Suprapubic skin (tissue), 4 donors: ENCODE results near the gene MAIP1. TPM values are rescaled to one million over a fixed set of nuclear protein-coding genes. Genes with fewer than 3 reads are reported as not detected.
A peak's percentile ranks its signal among the peaks of the same experiment; 100 is the strongest.

Experiments
- DNase-seq, 2 donors: peaks; one replicate each; pipeline ENCODE4 v3.0.0-alpha.2; 2019; ENCODE audit warnings: low spot score in 2 of 2
- H3K27ac ChIP-seq: fragments of 200-600 bp; sonication (generic); one replicate; pipeline ENCODE4 v1.5.1; 2019
- H3K27me3 ChIP-seq: fragments of 200-600 bp; sonication (generic); one replicate; pipeline ENCODE4 v1.5.1; 2019
- H3K36me3 ChIP-seq: fragments of 200-600 bp; sonication (generic); one replicate; pipeline ENCODE4 v1.5.1; 2019
- H3K4me1 ChIP-seq: fragments of 200-600 bp; sonication (generic); one replicate; pipeline ENCODE4 v1.5.1; 2019
- H3K4me3 ChIP-seq: fragments of 200-600 bp; sonication (generic); one replicate; pipeline ENCODE4 v1.5.1; 2019; ENCODE audit warnings: mild to moderate bottlenecking
- H3K9me3 ChIP-seq: fragments of 200-600 bp; sonication (generic); one replicate; pipeline ENCODE4 v1.5.1; 2019
- EP300 ChIP-seq: sonication (generic); formaldehyde crosslinking; IDR thresholded peaks from one replicate; pipeline ENCODE4 v1.6.1; 2017; ENCODE audit warnings: antibody characterized with exemption
- POLR2A ChIP-seq, 2 donors: fragments of 450-650 bp; IDR thresholded peaks; one replicate each; pipeline ENCODE4 v1.6.1; 2017; ENCODE audit warnings: antibody characterized with exemption in 2 of 2, mild to moderate bottlenecking in 2 of 2, moderate library complexity in 2 of 2
- POLR2AphosphoS5 ChIP-seq, 3 donors: sonication (generic); formaldehyde crosslinking; IDR thresholded peaks; one replicate each; pipeline ENCODE4 v1.6.1; 2017; ENCODE audit warnings: antibody characterized with exemption in 3 of 3
- WGBS: methylation state at CpG from one replicate; pipeline ENCODE4 v1.1.5; 2018; 5-methylcytosine and 5-hydroxymethylcytosine counted together
- total RNA-seq, 4 donors: library from RNA; depleted of rRNA; stranded (reverse); fragments of >200 nt; gene quantifications; one replicate each; pipeline ENCODE4 v1.1.0, GENCODE V29; 2016
- TF ChIP-seq, protein P1 (sequence below), 2 donors: fragments of 200-600 bp in 1 of 2; fragments of 450-650 bp in 1 of 2; sonication (generic) in 1 of 2; IDR thresholded peaks; one replicate each; pipeline ENCODE4 v1.5.1; 2016 to 2019; ENCODE audit warnings: antibody characterized with exemption in 2 of 2, mild to moderate bottlenecking in 1 of 2, moderate library complexity in 1 of 2

The MAIP1 gene
- total RNA-seq, 4 donors from 2014 or later, result 24.5 to 36.0 (median 25.5) TPM

GRCh38 chr2:199950396-199950795 lies 5.0 kb upstream of the MAIP1 start:
- Histone ChIP-seq H3K27ac (no peak overlapping the region), H3K27me3 (no peaks in the 10 kb centered on the region), H3K4me3 (no peak overlapping the region), H3K4me1 (peaks cover 15% of the 10 kb centered on the region), H3K36me3 (peaks cover 27% of the 10 kb centered on the region), H3K9me3 (no peaks in the 10 kb centered on the region)
- DNase-seq, result no peak
- TF ChIP-seq EP300 (no peak), POLR2A (IDR thresholded peaks at IDR 0.05) (no peak), POLR2AphosphoS5 (IDR thresholded peaks at IDR 0.05) (no peak)
- TF ChIP-seq, protein P1, sequence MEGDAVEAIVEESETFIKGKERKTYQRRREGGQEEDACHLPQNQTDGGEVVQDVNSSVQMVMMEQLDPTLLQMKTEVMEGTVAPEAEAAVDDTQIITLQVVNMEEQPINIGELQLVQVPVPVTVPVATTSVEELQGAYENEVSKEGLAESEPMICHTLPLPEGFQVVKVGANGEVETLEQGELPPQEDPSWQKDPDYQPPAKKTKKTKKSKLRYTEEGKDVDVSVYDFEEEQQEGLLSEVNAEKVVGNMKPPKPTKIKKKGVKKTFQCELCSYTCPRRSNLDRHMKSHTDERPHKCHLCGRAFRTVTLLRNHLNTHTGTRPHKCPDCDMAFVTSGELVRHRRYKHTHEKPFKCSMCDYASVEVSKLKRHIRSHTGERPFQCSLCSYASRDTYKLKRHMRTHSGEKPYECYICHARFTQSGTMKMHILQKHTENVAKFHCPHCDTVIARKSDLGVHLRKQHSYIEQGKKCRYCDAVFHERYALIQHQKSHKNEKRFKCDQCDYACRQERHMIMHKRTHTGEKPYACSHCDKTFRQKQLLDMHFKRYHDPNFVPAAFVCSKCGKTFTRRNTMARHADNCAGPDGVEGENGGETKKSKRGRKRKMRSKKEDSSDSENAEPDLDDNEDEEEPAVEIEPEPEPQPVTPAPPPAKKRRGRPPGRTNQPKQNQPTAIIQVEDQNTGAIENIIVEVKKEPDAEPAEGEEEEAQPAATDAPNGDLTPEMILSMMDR (IDR thresholded peaks at IDR 0.05), result no peak
- whole genome bisulfite sequencing, result 94% methylated on average over 5 of the region's 5 CpGs

DNA sequence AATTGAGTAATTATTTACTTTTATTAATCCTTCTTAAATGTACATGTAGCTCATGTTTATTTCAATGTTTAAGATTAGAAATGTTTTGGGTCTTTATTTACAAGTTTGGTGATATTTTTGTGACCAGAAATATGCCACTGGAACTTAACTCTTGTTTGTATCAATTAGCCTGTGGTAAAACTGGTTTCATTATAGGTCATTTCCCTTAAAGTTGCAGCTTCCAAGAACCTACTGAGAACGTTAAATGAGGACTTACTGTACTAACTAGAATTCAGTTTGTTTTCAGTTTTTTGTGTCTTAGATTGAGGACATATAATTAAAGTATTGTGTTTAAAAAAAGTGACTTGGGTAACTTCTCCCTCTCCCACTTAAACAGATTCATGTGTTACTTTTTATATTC lies 4.4 kb upstream of the MAIP1 start:
- Histone ChIP-seq H3K27me3 (no peaks in the 10 kb centered on the region), H3K9me3 (no peaks in the 10 kb centered on the region), H3K4me3 (no peak overlapping the region), H3K4me1 (peaks cover 15% of the 10 kb centered on the region), H3K27ac (no peak overlapping the region), H3K36me3 (peaks cover 23% of the 10 kb centered on the region)
- WGBS, result 60% methylated on average over 1 of the region's 1 CpG
- TF ChIP-seq EP300, result no peak
- no peak for TF ChIP-seq POLR2AphosphoS5 (IDR thresholded peaks at IDR 0.05)
- DNase-seq, result no peak

GRCh38 chr2:199955007-199955338 lies 409 bp upstream of the MAIP1 start:
- peak overlapping the region; percentile 85 for H3K4me3 ChIP-seq
- H3K4me1 ChIP-seq, result peaks cover 35% of the 10 kb centered on the region
- H3K36me3 ChIP-seq, result peaks cover 14% of the 10 kb centered on the region
- no peaks in the 10 kb centered on the region for H3K27me3 ChIP-seq
- no peaks in the 10 kb centered on the region for H3K9me3 ChIP-seq
- under 1% methylated on average over 12 of the region's 13 CpGs for WGBS
- no peak for DNase-seq
- TF ChIP-seq, protein P1 (IDR thresholded peaks at IDR 0.05), result no peak
- TF ChIP-seq POLR2AphosphoS5 (IDR thresholded peaks at IDR 0.05) (no peak), POLR2A (IDR thresholded peaks at IDR 0.05) (no peak), EP300 (no peak)
- peak overlapping the region; percentile 95 for H3K27ac ChIP-seq

DNA sequence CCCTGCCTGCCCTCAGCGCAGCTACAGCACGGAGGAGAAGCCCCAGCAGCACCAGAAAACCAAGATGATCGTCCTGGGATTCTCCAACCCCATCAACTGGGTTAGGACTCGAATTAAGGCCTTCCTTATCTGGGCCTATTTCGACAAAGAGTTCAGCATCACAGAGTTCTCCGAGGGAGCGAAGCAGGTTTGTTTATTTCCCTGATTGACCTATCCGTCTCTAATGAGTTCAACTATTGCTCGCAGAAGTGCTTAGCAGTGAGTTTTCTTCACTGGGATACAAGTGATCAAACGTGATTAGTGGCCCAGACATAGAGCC lies 639 bp downstream of the MAIP1 start:
- no peak for TF ChIP-seq POLR2AphosphoS5 (IDR thresholded peaks at IDR 0.05)
- no peak for TF ChIP-seq POLR2A (IDR thresholded peaks at IDR 0.05)
- TF ChIP-seq, protein P1 (IDR thresholded peaks at IDR 0.05), result no peak
- TF ChIP-seq EP300, result no peak
- Histone ChIP-seq H3K36me3 (peaks cover 21% of the 10 kb centered on the region), H3K27ac (peak overlapping the region; percentile 95), H3K27me3 (no peaks in the 10 kb centered on the region), H3K4me1 (peaks cover 35% of the 10 kb centered on the region), H3K9me3 (no peaks in the 10 kb centered on the region), H3K4me3 (peak overlapping the region; percentile 85)
- WGBS, result 0% methylated on average over 8 of the region's 10 CpGs
- DNase-seq, result no peak

GRCh38 chr2:199958014-199958413 lies 2.6 kb downstream of the MAIP1 start:
- no peak overlapping the region for H3K4me3 ChIP-seq
- H3K27me3 ChIP-seq, result no peaks in the 10 kb centered on the region
- no peak overlapping the region for H3K27ac ChIP-seq
- H3K36me3 ChIP-seq, result peaks cover 35% of the 10 kb centered on the region
- no peak for DNase-seq
- TF ChIP-seq POLR2AphosphoS5 (IDR thresholded peaks at IDR 0.05) (no peak), POLR2A (IDR thresholded peaks at IDR 0.05) (no peak), EP300 (no peak)
- 90% methylated on average over 4 of the region's 4 CpGs for WGBS
- H3K9me3 ChIP-seq, result no peaks in the 10 kb centered on the region
- peaks cover 32% of the 10 kb centered on the region for H3K4me1 ChIP-seq

GRCh38 chr2:199962203-199962602 lies 6.8 kb downstream of the MAIP1 start:
- Histone ChIP-seq H3K9me3 (no peaks in the 10 kb centered on the region), H3K36me3 (peaks cover 71% of the 10 kb centered on the region), H3K27ac (no peak overlapping the region), H3K4me1 (peaks cover 9% of the 10 kb centered on the region), H3K4me3 (no peak overlapping the region), H3K27me3 (no peaks in the 10 kb centered on the region)
- WGBS, result 90% methylated on average over 2 of the region's 2 CpGs
- no peak for DNase-seq
- TF ChIP-seq POLR2AphosphoS5 (IDR thresholded peaks at IDR 0.05) (no peak), EP300 (no peak), POLR2A (IDR thresholded peaks at IDR 0.05) (no peak)
- TF ChIP-seq, protein P1 (IDR thresholded peaks at IDR 0.05), result no peak
